IPS-15b (cell line): Measurements from ENCODE around the gene RAB31.
"Not testable (repeated sequence)": the region's sequence is repeated elsewhere in the genome, so short reads cannot be mapped to it uniquely, and the experiment has no call there.

Source experiments
- H3K27me3 ChIP-seq: one replicate; pipeline ENCODE4 v1.6.1; 2013; ENCODE audit warnings: low read length; ENCODE audit not compliant: control insufficient read depth, insufficient read depth
- H3K36me3 ChIP-seq: one replicate; pipeline ENCODE4 v1.6.1; 2013; ENCODE audit warnings: low read length; ENCODE audit not compliant: control insufficient read depth, insufficient read depth
- H3K4me1 ChIP-seq: one replicate; pipeline ENCODE4 v1.6.1; 2013; ENCODE audit warnings: mild to moderate bottlenecking, low read length; ENCODE audit not compliant: control insufficient read depth, insufficient read depth
- H3K4me3 ChIP-seq: one replicate; pipeline ENCODE4 v1.5.1; 2013; ENCODE audit warnings: low read depth, low read length
- H3K9ac ChIP-seq: one replicate; pipeline ENCODE4 v1.6.1; 2013; ENCODE audit warnings: low read depth, mild to moderate bottlenecking, low read length
- H3K9me3 ChIP-seq: one replicate; pipeline ENCODE4 v1.6.1; 2013; ENCODE audit warnings: mild to moderate bottlenecking, low read length; ENCODE audit not compliant: control insufficient read depth, insufficient read depth

Gene RAB31

DNA sequence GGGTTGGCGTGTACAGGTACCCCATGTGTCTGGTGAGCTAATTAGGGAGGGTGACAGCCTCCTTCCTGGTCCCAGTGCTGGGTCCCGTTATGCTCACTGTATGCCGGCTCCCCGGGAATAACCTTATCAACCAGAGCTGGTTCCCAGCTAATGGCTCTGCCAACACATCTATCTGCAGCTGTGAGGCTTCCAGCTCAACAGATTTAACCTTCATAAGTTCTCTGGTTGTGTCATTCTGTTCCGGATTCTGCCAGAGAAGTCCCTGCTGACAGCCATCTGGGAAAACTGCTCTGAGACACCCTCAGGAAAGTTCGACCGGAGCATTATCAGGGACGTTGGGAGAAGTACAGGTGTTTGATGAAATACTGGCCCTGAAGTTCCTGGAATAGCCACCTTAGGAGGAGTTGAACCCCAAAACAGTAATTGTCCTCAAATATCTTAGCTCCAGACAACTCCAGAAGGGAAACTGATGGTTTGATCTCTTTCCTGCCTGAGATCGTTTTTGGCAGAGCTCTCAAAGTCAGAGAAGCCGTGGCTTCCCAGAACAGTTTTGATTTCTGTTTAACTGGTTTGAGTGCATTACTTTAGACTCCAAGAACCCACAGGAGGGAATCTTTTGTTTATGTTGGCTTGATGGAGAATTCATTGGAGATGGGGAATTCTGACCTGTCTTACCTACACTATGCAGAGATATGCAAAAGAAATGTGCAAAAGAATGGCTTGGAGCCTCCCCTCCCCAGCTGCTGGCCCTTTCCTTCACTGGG is 138.2 kb downstream of the RAB31 start:
- no peak overlapping the region for H3K4me3 ChIP-seq
- no peak overlapping the region for H3K9ac ChIP-seq
- H3K9me3 ChIP-seq: no peaks in the 10 kb centered on the region
- H3K36me3 ChIP-seq: no peaks in the 10 kb centered on the region
- H3K27me3 ChIP-seq: no peaks in the 10 kb centered on the region
- H3K4me1 ChIP-seq: peaks cover 6% of the 10 kb centered on the region

GRCh38 chr18:9848170-9848879 is 140.2 kb downstream of the RAB31 start:
- no peaks in the 10 kb centered on the region for H3K9me3 ChIP-seq
- peaks cover 6% of the 10 kb centered on the region for H3K4me1 ChIP-seq
- H3K27me3 ChIP-seq: no peaks in the 10 kb centered on the region
- no peak overlapping the region for H3K4me3 ChIP-seq
- no peaks in the 10 kb centered on the region for H3K36me3 ChIP-seq
- no peak overlapping the region for H3K9ac ChIP-seq

DNA sequence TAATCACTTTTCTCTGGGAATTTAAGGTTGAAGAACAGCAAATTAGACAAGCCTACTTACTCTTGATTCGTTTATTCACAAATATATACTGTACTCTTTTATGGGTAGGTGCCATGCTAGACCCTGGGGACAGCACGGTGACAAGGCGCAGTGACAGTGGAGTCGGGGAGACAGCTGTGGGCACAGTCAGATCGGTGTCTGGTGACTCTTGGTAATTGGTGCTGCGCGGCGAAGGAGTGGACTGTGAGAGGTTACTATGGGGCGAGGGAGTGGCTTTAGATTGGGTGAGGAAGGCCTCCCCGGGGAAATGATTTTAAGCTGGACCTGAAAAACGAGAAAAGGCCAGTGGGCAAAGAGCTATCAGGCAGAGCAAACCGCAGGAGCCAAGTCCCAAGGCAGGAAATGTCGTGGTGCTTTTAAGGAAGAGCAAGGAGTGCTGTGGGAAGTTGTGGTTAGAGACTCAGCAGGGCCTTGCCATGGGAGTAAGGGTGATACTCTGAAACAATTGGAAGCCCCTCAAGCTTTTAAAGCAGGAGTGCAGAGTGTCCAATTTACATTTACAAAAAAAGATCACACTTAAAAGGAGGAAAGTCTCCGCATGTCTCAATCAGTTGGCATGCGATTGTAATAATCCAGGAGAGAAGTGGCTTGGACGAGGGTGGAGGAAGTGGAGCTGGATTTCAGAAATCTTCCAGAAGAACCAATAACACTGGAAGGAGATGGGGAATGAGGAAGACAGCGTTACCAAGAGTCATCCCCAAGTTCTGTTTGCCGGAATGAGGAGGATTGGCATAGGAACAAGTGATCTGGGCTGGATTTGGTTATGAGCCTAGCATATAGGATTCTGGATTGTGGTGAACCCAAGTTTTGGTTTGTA is 141.5 kb downstream of the RAB31 start:
- no peaks in the 10 kb centered on the region for H3K36me3 ChIP-seq
- H3K9ac ChIP-seq: no peak overlapping the region
- no peaks in the 10 kb centered on the region for H3K4me1 ChIP-seq
- H3K27me3 ChIP-seq: no peaks in the 10 kb centered on the region
- no peaks in the 10 kb centered on the region for H3K9me3 ChIP-seq
- H3K4me3 ChIP-seq: no peak overlapping the region

- Histone ChIP-seq H3K9me3 (no peaks in the 10 kb centered on the region), H3K4me3 (no peak overlapping the region), H3K36me3 (no peaks in the 10 kb centered on the region), H3K4me1 (no peaks in the 10 kb centered on the region), H3K9ac (no peak overlapping the region), H3K27me3 (no peaks in the 10 kb centered on the region)
These were observed 142.2 kb downstream of the RAB31 start for GRCh38 chr18:9850309-9850708.

DNA sequence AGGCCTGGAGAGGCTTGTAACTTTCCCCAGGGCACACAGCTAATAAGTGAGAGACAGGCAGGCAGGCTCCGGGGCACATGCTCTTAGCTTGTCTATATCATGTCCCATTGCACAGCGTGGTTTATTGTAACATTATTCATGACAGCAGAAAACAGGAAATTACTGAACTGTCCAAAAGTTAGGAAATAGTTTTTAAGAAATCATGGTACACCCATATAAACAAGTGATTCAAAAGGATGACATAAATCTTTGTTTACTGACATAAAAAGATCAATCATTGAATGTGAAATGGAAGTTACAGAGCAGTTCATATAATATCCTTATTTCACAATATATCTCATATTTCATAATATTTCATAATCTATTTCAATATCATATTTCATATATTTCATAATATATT is 143.4 kb downstream of the RAB31 start:
- H3K9ac ChIP-seq: no peak overlapping the region
- H3K9me3 ChIP-seq: no peaks in the 10 kb centered on the region
- H3K4me1 ChIP-seq: no peaks in the 10 kb centered on the region
- H3K27me3 ChIP-seq: no peaks in the 10 kb centered on the region
- H3K36me3 ChIP-seq: no peaks in the 10 kb centered on the region
- no peak overlapping the region for H3K4me3 ChIP-seq

- no peaks in the 10 kb centered on the region for H3K36me3 ChIP-seq
- no peaks in the 10 kb centered on the region for H3K27me3 ChIP-seq
- H3K4me1 ChIP-seq: no peaks in the 10 kb centered on the region
- H3K9ac ChIP-seq: no peak overlapping the region
- no peaks in the 10 kb centered on the region for H3K9me3 ChIP-seq
- no peak overlapping the region for H3K4me3 ChIP-seq
These were observed 144.4 kb downstream of the RAB31 start for GRCh38 chr18:9852266-9853081.

DNA sequence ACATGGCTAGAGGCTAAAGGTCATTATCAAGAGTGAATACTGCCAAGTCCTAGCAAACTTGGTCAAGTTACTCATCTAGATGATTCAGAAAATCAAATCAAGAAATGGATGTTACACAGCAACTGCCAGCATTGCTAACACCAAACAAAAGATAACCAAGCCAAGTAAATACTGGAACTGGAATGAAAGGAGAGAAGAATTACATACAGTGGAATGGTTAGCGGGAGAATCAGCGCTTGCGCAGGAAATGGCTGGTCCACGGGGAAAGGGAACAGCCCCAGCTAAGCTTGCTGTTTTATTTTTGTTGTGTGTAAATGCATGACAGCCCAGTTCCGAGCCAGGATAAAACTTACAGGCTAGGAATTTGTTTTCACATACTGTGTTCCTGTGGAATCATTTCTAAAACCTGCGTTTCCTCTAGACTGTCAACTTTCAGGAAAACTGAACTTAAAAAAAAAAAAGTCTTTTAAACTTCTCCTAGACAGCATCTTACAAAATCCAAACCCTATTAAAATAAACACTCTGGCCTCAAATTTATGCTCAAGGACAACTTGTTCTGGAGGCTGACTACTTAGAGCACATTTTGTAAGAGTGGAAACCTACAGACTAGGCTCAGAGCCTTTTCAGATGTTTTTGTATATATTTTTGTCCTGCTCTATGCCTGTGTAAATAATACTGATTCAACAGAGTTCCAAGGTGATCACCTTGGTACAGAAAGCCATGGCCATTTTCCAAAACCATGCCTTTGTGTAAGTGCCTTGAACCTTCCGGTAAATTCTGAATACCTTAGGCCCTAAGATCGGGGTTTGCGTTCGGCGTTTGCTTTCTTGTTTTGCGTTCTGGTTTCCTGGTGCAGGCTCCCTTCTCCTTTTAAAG is 146.9 kb downstream of the RAB31 start:
- Histone ChIP-seq H3K36me3 (no peaks in the 10 kb centered on the region), H3K9me3 (no peaks in the 10 kb centered on the region), H3K4me1 (no peaks in the 10 kb centered on the region), H3K4me3 (no peak overlapping the region), H3K9ac (no peak overlapping the region), H3K27me3 (no peaks in the 10 kb centered on the region)

- H3K4me1 ChIP-seq: no peaks in the 10 kb centered on the region
- no peaks in the 10 kb centered on the region for H3K36me3 ChIP-seq
- no peaks in the 10 kb centered on the region for H3K27me3 ChIP-seq
- H3K9ac ChIP-seq: no peak overlapping the region
- no peak overlapping the region for H3K4me3 ChIP-seq
- no peaks in the 10 kb centered on the region for H3K9me3 ChIP-seq
These were observed 147.6 kb downstream of the RAB31 start for GRCh38 chr18:9855681-9856080.

DNA sequence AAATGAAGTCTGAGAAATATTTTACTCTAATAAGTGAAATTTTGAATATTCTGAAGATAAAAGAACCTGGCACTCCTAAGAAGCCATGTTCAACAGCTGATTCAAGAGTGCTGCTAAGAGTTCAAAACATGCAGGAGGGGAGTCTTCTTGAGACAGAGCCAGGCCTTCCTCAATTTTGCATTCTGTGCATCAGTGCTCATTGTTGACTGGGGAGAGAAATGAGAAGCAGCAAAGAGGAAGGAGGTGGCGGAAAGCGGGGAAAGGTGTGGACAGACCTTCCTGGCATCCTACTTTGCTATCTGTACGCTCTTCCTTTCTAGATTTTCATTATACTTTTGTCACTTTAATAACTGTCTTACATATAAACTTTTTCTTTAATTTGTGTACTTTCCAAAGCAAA is 148.0 kb downstream of the RAB31 start:
- Histone ChIP-seq H3K4me1 (no peaks in the 10 kb centered on the region), H3K36me3 (no peaks in the 10 kb centered on the region), H3K4me3 (no peak overlapping the region), H3K9ac (no peak overlapping the region), H3K9me3 (no peaks in the 10 kb centered on the region), H3K27me3 (no peaks in the 10 kb centered on the region)

GRCh38 chr18:9857479-9857998 is 149.4 kb downstream of the RAB31 start:
- H3K9me3 ChIP-seq, H3K36me3 ChIP-seq, H3K27me3 ChIP-seq, H3K4me3 ChIP-seq, H3K4me1 ChIP-seq, H3K9ac ChIP-seq: not testable (repeated sequence)
